Stimulated activated CD4-positive, alpha-beta T cell treated with anti-CD3 and anti-CD28 coated beads, Interleukin-15, amount 100 ng/mL, for 48 hours (primary cell): Measurements from ENCODE around the gene MFN2.
"Not testable (repeated sequence)": the region's sequence is repeated elsewhere in the genome, so short reads cannot be mapped to it uniquely, and the experiment has no call there.

ENCODE experiments used
- DNase-seq, 2 donors: peaks; one replicate each; pipeline ENCODE4 v3.0.0-alpha.2; 2020; ENCODE audit warnings: low read depth in 2 of 2

MFN2 gene

DNA sequence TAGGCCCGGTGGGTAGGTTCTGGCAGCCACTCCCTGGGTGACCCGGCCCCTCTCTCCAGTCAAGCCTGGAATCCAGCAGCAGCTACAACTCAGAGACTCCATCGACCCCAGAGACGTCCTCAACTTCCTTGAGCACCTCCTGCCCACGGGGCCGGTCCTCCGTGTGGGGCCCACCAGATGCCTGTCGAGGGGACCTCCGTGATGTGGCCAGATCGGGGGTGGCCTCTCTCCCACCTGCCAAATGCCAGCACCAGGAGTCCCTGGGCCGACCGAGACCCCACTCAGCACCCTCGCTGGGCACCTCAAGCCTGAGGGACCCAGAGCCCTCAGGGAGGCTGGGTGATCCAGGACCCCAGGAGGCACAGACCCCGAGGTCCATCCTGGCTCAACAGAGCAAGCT lies 41.8 kb downstream of the MFN2 start:
- DNase-seq, result no peak

DNA sequence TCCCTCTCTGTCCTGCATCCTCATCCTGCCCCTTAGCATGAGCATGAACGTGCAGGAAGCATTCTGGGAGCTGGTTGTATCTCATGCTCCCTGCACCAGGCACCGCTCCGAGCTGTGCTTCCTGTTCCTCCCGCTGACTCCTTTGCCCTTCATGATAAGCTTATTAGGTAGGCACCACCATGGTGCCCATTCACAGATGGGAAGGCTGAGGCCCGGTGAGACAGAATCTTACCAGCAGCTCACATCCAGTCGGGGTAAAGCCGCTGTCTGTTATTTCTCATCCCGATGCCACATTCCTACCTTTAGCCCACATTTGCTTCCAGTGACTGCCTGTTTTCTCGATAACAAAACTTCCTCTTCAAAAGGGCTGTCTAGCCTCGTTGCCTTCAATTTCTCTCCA lies 46.3 kb downstream of the MFN2 start:
- no peak for DNase-seq

DNA sequence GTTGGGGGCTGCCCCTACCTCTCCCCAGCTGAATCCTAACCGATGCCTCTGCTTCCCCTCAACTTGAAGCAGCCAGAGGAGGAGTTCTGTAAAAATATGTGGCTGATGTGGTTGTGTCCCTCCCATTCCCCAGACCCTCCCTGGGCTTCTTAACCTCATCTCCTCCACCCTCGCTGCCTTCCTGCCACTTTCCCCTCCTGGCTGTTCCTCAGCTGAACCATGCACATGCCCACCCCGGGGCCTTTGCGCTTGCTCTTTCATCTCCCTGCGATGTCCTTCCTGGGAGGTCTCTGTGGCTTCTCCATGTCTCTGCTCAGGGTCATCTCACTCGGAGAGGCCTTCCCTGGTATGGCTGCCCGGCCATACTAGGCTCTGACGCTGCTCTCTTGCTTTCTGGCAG lies 48.0 kb downstream of the MFN2 start:
- DNase-seq, result no peak

DNA sequence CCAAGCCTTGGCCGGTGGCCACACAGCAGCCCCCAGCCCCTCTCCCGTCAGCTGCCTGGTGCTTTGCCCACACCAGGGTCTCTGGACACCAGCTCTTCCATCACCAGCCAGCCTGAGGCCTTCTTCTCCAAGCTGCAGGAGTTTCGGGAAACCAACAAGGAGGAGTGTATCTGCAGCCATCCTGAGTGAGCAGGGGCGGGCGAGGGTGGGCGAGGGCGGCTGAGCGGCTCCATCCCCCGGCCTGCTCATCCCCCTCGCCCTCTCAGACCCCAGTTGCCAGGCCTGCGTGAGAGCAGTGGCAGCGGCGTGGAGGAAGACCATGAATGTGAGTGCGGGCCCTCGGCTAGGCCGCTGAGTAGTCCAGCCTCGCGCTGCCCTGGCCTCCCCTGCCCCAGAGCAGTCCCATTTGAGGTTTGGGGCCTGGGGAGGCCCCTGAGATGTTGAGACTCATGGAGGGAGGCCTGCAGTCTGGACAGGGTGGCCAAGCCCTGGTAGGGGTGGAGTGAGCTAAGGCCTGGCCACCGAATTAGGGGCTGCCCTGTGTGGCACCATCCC lies 48.8 kb downstream of the MFN2 start:
- no peak for DNase-seq

DNA sequence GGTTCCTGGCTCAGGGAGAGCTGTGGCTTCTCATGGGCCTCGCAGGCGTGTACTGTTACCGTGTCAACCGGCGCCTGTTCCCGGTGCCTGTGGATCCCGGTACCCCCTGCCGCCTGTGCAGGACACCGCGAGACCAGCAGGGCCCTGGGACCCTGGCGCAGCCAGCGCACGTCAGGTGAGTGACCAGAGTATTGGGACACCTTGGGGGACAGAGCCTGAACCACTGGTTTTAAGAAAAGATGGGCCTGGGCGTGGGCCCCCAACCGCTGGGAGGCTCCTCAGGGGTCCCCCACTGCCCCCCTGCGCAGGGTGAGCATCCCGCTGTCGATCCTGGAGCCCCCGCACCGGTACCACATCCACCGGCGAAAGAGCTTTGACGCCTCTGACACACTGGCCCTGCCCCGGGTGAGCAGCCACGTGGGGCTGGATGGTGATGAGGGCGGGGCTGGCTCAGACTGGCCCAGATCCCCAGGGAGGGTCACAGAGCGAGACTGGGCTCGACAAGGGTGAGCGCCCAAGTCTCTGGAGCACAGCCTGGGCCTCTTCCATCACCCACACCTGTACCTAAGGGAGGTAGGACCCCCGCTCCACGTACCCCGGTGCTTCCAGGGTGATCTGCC lies 49.6 kb downstream of the MFN2 start:
- DNase-seq, result no peak

DNA sequence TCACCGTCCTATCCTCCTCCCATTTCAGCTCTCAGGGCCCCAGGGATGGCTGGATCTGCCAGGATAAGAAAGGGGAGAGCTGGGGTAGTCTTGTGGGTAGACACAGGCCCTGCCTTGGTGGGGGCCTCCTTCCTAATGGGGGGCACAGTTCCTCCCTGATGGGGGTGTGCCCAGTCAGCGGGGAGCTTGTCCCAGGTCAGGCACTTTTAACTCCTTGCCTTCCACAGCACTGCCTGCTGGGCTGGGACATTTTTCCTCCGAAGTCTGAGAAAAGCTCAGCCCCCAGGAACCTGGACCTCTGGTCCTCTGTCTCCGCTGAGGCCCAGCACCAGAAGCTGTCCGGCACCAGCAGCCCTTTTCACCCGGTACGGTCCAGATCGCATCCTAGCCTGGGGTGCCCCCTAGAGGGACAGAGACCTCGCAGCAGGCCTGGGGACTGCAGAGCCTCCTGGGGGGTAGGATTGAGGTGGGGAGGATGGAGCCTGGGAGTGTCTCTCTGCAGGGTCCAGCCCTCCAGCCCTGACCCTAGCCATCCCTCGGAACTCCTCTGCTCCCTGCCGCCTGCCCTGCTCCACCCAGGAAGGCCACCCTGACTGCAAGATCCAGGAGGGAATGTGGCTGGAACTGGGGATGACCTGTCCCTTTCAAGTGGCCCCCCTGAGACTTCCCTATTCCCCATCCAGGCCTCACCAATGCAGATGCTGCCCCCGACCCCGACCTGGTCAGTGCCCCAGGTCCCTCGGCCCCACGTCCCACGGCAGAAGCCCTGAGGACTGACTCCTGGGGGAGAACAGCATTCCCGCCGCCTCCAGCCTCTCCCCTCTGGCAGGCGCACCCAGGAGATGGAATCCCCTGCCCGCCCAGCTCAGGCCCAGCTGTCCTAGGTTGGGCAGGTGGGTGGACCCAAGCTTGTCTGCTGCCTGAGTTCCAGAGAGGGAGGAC lies 51.1 kb downstream of the MFN2 start:
- DNase-seq, result peak in 1 of 2 donors; percentile 51

DNA sequence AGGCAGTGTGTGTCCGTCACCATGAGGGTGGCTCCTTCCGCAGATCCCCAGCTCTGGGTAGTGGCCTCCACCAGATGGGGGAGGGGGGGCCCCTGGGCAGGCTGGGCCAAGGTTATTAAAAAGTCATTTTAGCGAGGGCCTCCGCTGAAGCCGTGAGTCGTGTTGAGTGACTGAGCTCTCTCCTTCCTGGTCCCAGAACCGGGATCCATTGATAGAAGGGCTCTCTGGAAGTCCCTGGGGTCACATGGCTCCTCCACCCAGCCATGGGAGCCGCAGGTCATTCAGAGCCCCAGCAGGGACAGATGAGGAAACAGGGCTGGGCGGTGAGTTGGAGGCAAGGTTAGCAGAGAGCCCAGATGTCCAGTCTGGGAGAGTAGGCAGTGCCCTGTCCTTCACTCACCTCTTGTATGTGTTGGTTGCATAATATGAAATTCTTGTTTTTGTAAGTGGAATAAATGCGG lies 51.9 kb downstream of the MFN2 start:
- no peak for DNase-seq

DNA sequence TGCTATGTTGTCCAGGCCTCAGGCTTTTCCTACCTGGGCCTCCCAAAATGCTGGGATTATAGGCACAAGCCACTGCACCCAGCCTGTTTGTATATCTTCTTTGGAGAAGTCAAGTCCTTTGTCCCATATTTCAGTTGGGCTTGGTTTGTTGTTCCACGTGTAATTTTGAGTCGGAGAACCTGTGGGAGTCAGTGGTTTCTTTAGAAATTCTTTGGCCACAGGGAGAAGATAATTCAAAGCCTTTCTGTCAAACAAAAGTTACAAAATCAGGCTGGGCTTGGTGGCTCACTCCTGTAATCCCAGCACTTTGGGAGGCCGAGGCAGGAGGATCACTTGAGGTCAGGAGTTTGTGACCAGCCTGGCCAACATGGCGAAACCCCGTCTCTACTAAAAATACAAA lies 53.2 kb downstream of the MFN2 start:
- DNase-seq, result not testable (repeated sequence)

DNA sequence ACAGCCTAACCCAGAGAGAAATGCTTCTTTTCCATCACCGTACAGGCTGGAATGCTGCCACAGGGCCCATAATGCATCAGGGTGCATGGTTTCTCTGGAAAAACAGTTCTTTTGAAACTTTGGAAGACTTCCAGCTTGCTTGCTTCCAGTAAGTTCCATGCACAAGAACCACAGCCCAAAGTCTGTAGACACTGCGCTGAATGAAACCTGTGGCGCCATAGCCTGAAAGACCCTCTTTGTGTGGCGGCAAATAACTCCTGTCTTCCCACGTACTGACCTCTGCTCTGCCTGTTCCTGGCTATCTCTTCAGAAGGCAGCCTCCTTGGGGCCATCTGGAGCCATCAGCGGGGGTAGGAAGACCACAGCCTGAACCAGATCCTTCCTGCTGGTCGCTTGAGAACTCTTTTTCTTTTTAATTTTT lies 54.1 kb downstream of the MFN2 start:
- DNase-seq, result no peak

DNA sequence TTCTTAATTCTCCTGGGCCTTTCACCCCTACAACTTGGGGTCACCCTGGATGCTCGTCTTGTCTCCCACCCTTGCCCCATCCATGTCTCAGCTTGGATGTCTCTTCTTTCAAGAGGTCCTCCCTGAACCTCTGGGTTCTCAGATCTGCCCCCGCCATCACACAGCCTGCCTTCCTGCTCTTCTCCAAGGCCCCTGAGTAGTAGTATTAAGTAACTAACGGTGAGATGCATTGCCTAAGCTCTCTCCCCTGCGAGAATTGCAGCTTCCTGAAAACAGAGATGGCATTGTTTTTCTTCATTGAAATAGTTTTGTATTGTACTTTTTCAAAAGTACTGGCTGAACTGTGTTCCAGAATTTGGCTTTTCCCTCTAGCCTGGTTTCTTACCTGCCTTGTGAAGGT lies 55.1 kb downstream of the MFN2 start:
- DNase-seq, result no peak

DNA sequence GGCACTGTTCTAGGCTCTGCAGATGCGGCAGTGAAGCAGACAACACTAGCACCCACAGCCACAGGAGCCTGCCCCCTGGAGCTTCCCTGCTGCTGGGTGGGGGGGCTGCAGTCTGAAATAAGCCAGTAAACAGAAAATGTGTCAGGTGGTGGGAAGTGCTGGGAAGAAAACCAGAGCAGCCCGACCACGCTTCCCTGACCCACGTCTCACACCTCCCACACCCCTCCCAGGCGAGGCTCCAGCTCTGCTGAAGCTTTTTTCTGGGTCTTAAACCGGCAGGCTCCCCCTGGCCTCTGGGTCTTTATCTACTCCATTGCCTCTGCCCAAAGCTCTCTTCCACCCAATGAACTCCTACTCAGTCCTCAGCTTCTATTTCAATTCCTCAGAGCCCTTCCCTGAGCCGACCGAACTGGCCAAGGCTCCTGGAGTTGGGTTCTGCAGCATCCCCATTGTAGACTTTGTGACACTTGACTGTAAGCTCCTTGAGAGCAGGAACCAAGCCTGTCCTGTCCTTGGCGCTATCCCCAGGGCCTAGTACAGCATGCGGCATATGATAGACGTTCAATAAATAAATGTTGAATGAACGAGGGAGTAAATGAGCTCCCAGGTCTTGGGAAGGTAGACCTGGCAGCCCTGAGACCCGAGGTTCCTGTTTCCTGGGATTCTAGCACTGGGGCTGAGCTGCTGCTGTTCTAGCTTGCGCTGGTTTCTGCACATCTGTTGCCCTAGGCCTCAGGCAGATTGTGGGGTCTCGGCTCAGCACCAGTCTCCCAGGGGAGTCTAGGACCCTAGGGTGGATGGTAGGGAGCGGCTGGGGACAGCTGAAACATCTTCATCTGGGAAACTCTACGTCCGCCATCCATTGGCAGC lies 57.5 kb downstream of the MFN2 start:
- DNase-seq, result no peak

DNA sequence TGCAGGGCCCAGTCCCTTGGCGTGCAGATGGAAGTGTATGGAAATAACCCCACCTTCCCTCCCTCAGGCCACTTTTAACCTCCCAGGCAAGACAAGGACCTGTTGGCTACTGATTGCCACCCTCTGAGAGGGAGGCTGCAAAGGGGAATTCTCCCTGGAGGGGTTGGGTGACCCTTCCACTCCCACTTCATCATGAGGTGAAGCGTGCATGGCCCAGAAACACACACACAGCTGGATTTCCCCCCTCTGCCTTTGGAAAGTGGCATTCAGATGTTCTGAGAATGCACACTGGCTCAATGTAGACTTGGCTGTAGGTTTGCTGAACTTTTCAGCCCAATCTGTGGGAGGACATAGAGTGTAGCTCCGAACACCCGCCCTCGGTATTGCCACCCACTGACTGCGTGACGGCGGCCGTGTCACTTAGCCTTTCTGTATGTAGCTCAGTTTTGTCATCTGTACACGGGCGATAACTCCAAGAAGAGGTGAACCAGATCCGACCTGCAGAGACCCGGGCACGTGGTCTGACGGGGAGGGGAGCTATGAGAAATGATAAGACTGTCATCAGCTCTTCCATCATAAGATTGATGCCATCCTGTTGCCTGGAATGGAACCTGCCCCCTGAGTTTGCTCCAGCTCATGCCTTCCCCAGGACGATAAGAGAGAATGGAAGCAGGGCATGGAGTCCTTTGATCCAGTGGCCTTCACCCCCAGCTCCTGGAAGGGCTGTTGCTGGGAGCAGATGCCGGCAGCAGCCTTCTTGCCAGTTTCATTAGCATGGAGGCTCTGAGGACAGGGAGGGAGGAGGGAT lies 58.3 kb downstream of the MFN2 start:
- DNase-seq, result no peak

DNA sequence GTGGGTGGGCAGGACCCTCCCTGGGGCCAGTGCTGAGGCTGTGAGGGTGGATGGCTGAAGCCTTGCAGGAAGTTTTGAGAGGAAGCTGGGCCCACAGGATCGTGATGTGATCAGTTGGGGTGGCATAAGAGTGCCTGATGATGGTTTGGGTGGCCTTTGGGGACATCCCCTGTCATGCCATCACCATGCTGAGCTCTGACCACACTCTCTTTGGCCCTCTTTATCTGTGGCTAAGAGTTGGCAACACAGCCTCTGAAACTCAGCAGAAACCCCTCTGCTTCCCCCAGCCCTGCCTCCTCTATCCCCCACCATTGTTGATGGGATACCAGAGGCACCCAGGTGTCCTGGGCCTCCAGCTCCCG lies 58.9 kb downstream of the MFN2 start:
- DNase-seq, result no peak

DNA sequence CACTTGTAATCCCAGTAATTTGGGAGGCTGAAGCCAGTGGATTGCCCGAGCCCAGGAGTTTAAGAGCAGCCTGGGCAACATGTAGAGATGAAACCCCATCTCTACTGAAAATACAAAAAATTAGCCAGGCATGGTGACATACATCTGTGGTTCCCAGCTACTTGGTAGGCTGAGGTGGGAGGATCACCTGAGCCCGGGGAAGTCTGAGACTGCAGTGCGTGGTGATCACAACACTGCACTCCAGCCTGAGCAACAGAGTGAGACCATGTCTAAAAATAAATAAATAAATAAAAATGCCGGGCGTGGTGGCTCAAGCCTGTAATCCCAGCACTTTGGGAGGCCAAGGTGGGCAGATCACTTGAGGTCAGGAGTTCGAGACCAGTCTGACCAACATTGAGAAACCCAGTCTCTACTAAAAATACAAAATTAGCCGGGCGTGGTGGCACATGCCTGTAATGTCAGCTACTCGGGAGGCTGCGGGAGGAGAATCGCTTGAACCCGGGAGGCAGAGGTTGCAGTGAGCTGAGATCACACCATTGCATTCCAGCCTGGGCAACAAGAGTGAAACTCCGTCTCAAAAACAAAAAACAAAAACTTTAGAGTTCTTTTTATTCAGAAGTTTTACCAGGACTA lies 59.7 kb downstream of the MFN2 start:
- not testable (repeated sequence) for DNase-seq

DNA sequence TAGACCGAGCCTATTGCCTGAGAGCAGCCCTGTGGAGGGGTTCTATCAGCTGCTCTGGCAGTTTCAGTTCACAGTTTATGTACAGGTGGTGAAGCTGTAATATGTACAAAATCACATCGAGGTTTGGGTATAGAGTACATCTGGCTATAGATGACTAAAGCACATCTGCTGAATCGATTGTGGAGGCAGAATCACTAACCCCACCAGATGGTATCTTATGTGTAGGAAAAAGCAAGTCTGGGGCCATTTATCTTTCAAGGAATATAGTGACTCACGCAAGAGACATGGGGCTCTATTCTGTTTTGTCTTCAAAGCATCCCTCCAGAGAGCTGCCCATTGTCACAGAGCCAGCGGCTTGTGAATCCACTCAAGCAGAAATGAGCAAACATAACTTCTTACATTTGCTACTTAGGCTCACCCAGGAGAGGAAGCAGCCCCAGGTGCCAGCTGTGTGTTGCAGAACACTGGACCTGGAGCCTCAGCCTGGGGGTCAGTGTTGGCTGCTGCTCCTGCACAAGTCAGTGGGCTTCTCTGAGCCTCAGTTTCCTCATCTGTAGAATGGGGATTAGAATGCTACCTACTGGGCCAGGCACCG lies 60.3 kb downstream of the MFN2 start:
- no peak for DNase-seq

DNA sequence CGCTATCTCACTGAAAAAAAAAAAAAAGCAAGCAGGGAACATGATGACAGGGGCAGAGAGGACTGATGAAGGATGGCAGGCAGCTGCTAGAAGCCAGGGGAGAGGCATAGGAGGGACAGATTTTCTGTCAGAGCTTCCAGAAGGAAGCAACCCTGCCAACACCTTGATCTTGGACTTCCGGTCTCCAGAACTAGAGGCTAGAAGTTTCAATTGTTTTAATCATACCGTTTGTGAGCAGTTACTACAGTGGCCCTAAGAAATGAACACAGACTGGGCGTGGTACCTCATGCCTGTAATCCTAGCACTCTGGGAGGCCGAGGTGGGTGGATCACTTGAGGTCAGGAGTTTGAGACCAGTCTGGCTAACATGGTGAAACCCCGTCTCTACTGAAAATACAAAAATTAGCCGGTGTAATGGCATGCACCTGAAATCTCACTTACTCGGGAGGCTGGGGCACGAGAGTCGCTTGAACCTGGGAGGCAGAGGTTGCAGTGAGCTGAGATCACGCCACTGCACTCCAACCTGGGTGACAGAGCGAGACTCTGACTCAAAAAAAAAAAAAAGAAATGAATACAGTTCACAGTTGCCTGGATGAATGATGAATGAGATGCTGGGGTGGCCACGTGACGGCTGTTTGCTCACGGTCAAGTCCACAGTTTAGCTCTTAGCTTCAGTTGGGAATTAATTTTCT lies 64.1 kb downstream of the MFN2 start:
- DNase-seq, result not testable (repeated sequence)

DNA sequence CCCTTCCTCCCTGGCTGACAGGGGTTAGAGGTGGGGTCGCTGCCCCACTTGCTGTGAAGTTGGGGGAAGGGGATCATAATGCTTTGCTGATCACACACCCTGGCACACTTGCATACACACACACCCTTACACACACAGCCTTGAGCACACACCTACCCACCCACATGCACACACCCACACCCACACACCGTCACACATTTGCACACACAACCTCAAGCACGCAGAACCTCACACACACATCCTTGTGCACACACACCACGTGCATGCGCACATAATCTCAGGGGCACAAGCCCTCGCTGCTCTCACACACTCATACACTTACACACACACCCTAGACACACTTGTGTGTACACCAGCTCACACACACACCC lies 66.5 kb downstream of the MFN2 start:
- DNase-seq, result no peak

DNA sequence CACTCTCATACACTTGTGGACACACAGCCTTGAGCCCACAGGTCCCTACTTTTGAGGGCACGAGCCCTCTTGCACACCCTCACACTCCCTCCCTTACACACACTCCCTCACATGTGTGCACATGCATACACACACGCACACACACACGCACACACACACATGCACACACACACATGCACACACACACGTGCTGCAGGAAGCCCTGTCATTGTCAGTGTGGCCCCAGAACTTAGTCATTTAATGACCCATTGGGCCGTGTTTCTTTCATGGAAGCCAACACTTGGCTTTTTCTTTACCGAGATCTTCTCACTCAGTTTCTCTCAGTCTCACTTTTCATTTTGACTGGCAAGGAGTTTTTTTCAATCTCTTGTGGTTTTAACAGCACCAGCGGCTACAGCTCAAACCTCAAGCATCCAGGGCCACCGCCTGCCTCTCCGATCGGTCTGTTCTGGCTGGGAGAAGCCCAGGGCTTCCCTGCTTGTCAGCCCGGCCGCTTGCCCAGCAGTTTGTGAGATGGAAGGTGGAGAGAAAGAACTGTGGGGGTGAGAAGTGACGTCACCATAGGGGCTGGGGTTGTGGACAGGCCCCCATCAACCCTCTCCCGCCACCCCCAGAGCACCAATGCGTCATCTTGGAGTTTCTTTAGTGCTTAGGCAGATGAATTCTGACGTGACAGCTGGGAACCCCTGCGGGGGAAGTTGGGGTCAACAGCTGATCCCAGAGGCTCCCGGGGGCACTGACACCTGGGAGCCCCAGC lies 67.1 kb downstream of the MFN2 start:
- peak in 1 of 2 donors; percentile 71 for DNase-seq

DNA sequence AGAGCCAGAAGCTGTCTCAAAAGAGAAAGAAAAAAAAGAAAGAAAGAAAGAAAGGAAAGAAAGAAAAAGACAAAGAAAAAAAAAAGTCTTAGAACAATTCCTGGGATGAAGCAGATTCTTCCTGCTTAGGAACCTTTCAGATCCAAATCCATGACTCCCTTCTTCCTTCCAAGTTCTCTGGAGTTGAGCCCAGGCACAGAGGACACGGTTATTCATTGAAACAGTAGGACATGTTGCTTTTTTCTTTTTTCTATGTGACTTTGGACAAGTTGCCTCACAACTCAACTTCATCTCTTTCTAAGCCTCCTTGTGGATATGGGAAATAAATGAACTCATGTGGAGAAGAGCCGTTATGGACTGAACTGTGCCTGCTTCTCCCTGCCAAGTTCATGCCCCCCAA lies 68.1 kb downstream of the MFN2 start:
- DNase-seq, result no peak
